Ovary (tissue), 3 donors: ENCODE data around the gene CHD9.

Experiments used
- CTCF ChIP-seq, 3 donors: fragments of 450-650 bp in 2 of 3; fragments of 200-600 bp in 1 of 3; IDR thresholded peaks; one replicate each; pipeline versions ENCODE4 v1.5.1 to v1.8.0; 2016 to 2022; ENCODE audit warnings: antibody characterized with exemption in 3 of 3, mild to moderate bottlenecking in 1 of 3
- EP300 ChIP-seq: sonication (generic); formaldehyde crosslinking; IDR thresholded peaks from one replicate; pipeline ENCODE4 v1.6.1; 2017; ENCODE audit warnings: antibody characterized with exemption
- POLR2A ChIP-seq: fragments of 450-650 bp; IDR thresholded peaks from one replicate; pipeline ENCODE4 v1.6.1; 2017; ENCODE audit warnings: antibody characterized with exemption, mild to moderate bottlenecking, moderate library complexity
- donor health status: DM: no; HTN: no; CAD: no.

GRCh38 chr16:53290520-53290919 is 235.7 kb downstream of the CHD9 start:
- TF ChIP-seq CTCF (IDR thresholded peaks at IDR 0.05) (no peak), POLR2A (no peak), EP300 (no peak)
